ENCODE measurements around the gene MEIS3.

DNA sequence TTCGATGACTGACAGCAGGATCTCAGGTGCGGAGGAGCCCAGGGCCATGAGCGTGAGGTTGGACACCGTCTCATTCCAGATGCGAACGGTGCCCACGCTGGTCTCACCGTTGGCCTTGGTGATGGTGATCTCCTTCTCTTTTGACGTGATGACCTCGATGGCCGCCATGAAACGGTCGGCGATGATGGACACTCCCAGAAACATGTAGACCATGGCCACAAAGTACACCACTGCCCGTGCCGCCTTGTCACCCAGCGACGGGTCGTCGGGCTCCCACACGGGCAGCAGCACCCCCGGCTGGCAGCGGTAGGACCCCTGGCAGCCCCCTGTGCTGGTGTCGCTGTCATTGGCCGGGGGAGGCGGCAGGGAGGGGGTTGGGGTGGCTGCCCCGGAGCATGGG, 46.6 kb upstream of the MEIS3 start:
- TF ChIP-seq CTCF (IDR thresholded peaks at IDR 0.05; ENCODE audit: insufficient read depth, low read length) = no peak
- TF ChIP-seq GABPA (IDR thresholded peaks at IDR 0.05; ENCODE audit: low read depth) = no peak
- no peak for TF ChIP-seq POLR2AphosphoS5 (IDR thresholded peaks at IDR 0.05; ENCODE audit: low read depth)
- TF ChIP-seq, protein P1, sequence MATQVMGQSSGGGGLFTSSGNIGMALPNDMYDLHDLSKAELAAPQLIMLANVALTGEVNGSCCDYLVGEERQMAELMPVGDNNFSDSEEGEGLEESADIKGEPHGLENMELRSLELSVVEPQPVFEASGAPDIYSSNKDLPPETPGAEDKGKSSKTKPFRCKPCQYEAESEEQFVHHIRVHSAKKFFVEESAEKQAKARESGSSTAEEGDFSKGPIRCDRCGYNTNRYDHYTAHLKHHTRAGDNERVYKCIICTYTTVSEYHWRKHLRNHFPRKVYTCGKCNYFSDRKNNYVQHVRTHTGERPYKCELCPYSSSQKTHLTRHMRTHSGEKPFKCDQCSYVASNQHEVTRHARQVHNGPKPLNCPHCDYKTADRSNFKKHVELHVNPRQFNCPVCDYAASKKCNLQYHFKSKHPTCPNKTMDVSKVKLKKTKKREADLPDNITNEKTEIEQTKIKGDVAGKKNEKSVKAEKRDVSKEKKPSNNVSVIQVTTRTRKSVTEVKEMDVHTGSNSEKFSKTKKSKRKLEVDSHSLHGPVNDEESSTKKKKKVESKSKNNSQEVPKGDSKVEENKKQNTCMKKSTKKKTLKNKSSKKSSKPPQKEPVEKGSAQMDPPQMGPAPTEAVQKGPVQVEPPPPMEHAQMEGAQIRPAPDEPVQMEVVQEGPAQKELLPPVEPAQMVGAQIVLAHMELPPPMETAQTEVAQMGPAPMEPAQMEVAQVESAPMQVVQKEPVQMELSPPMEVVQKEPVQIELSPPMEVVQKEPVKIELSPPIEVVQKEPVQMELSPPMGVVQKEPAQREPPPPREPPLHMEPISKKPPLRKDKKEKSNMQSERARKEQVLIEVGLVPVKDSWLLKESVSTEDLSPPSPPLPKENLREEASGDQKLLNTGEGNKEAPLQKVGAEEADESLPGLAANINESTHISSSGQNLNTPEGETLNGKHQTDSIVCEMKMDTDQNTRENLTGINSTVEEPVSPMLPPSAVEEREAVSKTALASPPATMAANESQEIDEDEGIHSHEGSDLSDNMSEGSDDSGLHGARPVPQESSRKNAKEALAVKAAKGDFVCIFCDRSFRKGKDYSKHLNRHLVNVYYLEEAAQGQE (IDR thresholded peaks at IDR 0.05; ENCODE audit: insufficient replicate concordance, low read depth) = no peak

Measured in HL-60 (cell line).